ENCODE measurements around the gene SCT.

GRCh38 chr11:616320-617198 lies 10.4 kb downstream of the SCT start:
- TF ChIP-seq MAX (IDR thresholded peaks at IDR 0.05): no peak
- no peak for TF ChIP-seq TAF1 (conservative IDR thresholded peaks at IDR 0.05)
- no peak for TF ChIP-seq CTCF (IDR thresholded peaks at IDR 0.05; ENCODE audit: low read depth, low read length, missing input control)
- no peak for TF ChIP-seq ATF3 (IDR thresholded peaks at IDR 0.05)
- TF ChIP-seq FOXA2 (IDR thresholded peaks at IDR 0.05): no peak
